ENCODE data around the gene MYO7A.

MYO7A gene

GRCh38 chr11:77147036-77147315, 18.9 kb downstream of the MYO7A start:
- DNase-seq (ENCODE audit: low read depth), result no peak

- peak; percentile 26 for DNase-seq (ENCODE audit: low read depth)
Measured at GRCh38 chr11:77147668-77148321, 19.7 kb downstream of the MYO7A start.

GRCh38 chr11:77148963-77149715, 21.1 kb downstream of the MYO7A start:
- DNase-seq (ENCODE audit: low read depth), result no peak

GRCh38 chr11:77149716-77150392, 21.8 kb downstream of the MYO7A start:
- no peak for DNase-seq (ENCODE audit: low read depth)

GRCh38 chr11:77150836-77151235, 22.8 kb downstream of the MYO7A start:
- no peak for DNase-seq (ENCODE audit: low read depth)

GRCh38 chr11:77151804-77152509, 23.9 kb downstream of the MYO7A start:
- peak; percentile 51 for DNase-seq (ENCODE audit: low read depth)

- DNase-seq (ENCODE audit: low read depth), result no peak
Measured at GRCh38 chr11:77152846-77153245, 24.8 kb downstream of the MYO7A start.

GRCh38 chr11:77153276-77154185, 25.5 kb downstream of the MYO7A start:
- DNase-seq (ENCODE audit: low read depth), result no peak

GRCh38 chr11:77154381-77155081, 26.5 kb downstream of the MYO7A start:
- DNase-seq (ENCODE audit: low read depth), result no peak

- no peak for DNase-seq (ENCODE audit: low read depth)
Measured at GRCh38 chr11:77155082-77155475, 27.0 kb downstream of the MYO7A start.

GRCh38 chr11:77155556-77156130, 27.6 kb downstream of the MYO7A start:
- DNase-seq (ENCODE audit: low read depth), result no peak

GRCh38 chr11:77156396-77157195, 28.6 kb downstream of the MYO7A start:
- DNase-seq (ENCODE audit: low read depth), result no peak

- no peak for DNase-seq (ENCODE audit: low read depth)
Measured at GRCh38 chr11:77158041-77158695, 30.1 kb downstream of the MYO7A start.

GRCh38 chr11:77159219-77159936, 31.3 kb downstream of the MYO7A start:
- no peak for DNase-seq (ENCODE audit: low read depth)

- no peak for DNase-seq (ENCODE audit: low read depth)
Measured at GRCh38 chr11:77159937-77160495, 32.0 kb downstream of the MYO7A start.

- no peak for DNase-seq (ENCODE audit: low read depth)
Measured at GRCh38 chr11:77163271-77163670, 35.2 kb downstream of the MYO7A start.

GRCh38 chr11:77165066-77165465, 37.0 kb downstream of the MYO7A start:
- no peak for DNase-seq (ENCODE audit: low read depth)

GRCh38 chr11:77166021-77166420, 38.0 kb downstream of the MYO7A start:
- DNase-seq (ENCODE audit: low read depth), result no peak

Data from T-helper 22 cell (primary cell).